Bronchial epithelial cell (primary cell): Measurements from ENCODE around the gene BRMS1L. TPM values are rescaled to one million over a fixed set of nuclear protein-coding genes. Genes with fewer than 3 reads are reported as not detected.

Source experiments
- DNase-seq: peaks from one replicate; pipeline ENCODE4 v3.0.0-alpha.2; 2010; ENCODE audit warnings: low read depth
- FAIRE-seq: peaks from 2 replicates; lab custom pipeline; 2011; peaks lifted over from hg19 to GRCh38; lab: Jason Lieb, UNC
- H3K27me3 ChIP-seq: 2 replicates; pipeline ENCODE4 v1.5.1; 2011; ENCODE audit warnings: low read length; ENCODE audit not compliant: control insufficient read depth, insufficient read depth
- H3K36me3 ChIP-seq: 2 replicates; pipeline ENCODE4 v1.5.1; 2011; ENCODE audit warnings: low read length; ENCODE audit not compliant: control insufficient read depth, insufficient read depth
- H3K4me3 ChIP-seq: 2 replicates; pipeline ENCODE4 v1.5.1; 2011; ENCODE audit warnings: mild to moderate bottlenecking, low read depth, low read length, control low read depth
- total RNA-seq: library from RNA; depleted of rRNA; stranded (reverse); fragments of >200 nt; gene quantifications from 2 replicates; pipeline ENCODE4 v1.2.1, GENCODE V29; 2014
- TF ChIP-seq, protein P1 (sequence below): IDR thresholded peaks from 2 replicates; pipeline ENCODE4 v1.5.1; 2011; ENCODE audit warnings: mild to moderate bottlenecking, moderate library complexity, low read length, control low read depth, inconsistent platforms; ENCODE audit not compliant: insufficient read depth, severe bottlenecking

Gene BRMS1L
- total RNA-seq, 1 donor from 2014 or later = 3.9 TPM

GRCh38 chr14:35867280-35867629 lies 41.1 kb downstream of the BRMS1L start:
- no peaks in the 10 kb centered on the region for H3K27me3 ChIP-seq
- no peak overlapping the region for H3K4me3 ChIP-seq
- peaks cover 3% of the 10 kb centered on the region for H3K36me3 ChIP-seq
- TF ChIP-seq, protein P1, sequence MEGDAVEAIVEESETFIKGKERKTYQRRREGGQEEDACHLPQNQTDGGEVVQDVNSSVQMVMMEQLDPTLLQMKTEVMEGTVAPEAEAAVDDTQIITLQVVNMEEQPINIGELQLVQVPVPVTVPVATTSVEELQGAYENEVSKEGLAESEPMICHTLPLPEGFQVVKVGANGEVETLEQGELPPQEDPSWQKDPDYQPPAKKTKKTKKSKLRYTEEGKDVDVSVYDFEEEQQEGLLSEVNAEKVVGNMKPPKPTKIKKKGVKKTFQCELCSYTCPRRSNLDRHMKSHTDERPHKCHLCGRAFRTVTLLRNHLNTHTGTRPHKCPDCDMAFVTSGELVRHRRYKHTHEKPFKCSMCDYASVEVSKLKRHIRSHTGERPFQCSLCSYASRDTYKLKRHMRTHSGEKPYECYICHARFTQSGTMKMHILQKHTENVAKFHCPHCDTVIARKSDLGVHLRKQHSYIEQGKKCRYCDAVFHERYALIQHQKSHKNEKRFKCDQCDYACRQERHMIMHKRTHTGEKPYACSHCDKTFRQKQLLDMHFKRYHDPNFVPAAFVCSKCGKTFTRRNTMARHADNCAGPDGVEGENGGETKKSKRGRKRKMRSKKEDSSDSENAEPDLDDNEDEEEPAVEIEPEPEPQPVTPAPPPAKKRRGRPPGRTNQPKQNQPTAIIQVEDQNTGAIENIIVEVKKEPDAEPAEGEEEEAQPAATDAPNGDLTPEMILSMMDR = no peak
- FAIRE-seq (no peak), DNase-seq (no peak)

DNA sequence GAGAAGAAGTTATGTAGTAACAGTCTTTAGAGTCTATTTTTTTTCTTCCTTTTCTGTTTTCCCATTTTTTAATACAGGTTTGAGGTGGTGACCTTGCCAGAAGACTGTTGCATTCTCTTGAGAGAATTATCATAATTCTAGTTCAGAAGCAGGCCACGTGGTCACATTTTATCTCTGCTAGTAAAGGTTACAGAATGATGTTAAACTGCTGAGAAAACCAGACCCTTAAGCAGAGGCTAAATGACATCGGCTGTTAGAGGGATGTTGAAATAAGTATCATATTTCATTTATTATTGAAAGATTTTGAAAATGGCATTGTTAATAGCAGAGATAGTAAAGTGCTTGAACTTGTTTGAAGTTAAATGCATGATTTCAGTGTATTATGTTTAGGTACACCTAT lies 49.2 kb downstream of the BRMS1L start:
- TF ChIP-seq, protein P1 = no peak
- DNase-seq (no peak), FAIRE-seq (no peak)
- Histone ChIP-seq H3K4me3 (no peak overlapping the region), H3K36me3 (no peaks in the 10 kb centered on the region), H3K27me3 (no peaks in the 10 kb centered on the region)

GRCh38 chr14:35877276-35877675 lies 51.1 kb downstream of the BRMS1L start:
- TF ChIP-seq, protein P1 = no peak
- H3K4me3 ChIP-seq = no peak overlapping the region
- FAIRE-seq (no peak), DNase-seq (peak; percentile 78)
- no peaks in the 10 kb centered on the region for H3K27me3 ChIP-seq
- H3K36me3 ChIP-seq = no peaks in the 10 kb centered on the region

- no peak for FAIRE-seq
Measured at GRCh38 chr14:35878272-35879150, 52.4 kb downstream of the BRMS1L start.

GRCh38 chr14:35879151-35879648 lies 53.1 kb downstream of the BRMS1L start:
- Histone ChIP-seq H3K36me3 (no peaks in the 10 kb centered on the region), H3K27me3 (no peaks in the 10 kb centered on the region), H3K4me3 (no peak overlapping the region)
- DNase-seq (peak; percentile 54), FAIRE-seq (no peak)
- TF ChIP-seq, protein P1 = no peak

More at GRCh38 chr14:35878272-35879150, 52.4 kb downstream of the BRMS1L start:
- Histone ChIP-seq H3K27me3 (no peaks in the 10 kb centered on the region), H3K36me3 (no peaks in the 10 kb centered on the region), H3K4me3 (no peak overlapping the region)
- peak; percentile 83 for DNase-seq
- TF ChIP-seq, protein P1 = no peak
